Superior temporal gyrus (tissue), 1 donor: ENCODE data around the gene CREB5.

ENCODE experiments used
- DNase-seq: peaks from one replicate; pipeline ENCODE4 v3.0.0-alpha.2; 2016; ENCODE audit errors: extremely low spot score

CREB5 gene

GRCh38 chr7:28684650-28685241 lies 272.4 kb downstream of the CREB5 start:
- no peak for DNase-seq

DNA sequence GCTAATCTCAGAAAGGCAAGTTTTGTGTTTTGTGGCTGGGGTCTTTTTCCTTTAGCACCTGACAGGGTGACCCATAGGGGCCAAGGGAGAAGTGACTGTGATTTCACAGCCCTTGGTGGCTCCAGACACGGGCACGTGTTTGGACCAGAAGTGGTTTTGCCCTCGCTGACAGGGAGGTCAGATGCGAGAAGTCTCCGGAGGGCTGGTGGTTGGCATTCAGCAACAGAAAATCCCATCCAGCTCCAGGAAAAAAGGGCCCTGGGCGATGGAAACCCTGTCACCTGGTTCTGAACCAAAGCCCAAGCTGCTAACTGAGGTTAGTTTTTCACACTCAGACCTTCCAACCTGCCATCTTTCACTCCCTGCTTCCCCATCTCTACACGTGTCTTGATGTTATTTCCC lies 272.9 kb downstream of the CREB5 start:
- no peak for DNase-seq

GRCh38 chr7:28685644-28686417 lies 273.5 kb downstream of the CREB5 start:
- peak; percentile 100 for DNase-seq

DNA sequence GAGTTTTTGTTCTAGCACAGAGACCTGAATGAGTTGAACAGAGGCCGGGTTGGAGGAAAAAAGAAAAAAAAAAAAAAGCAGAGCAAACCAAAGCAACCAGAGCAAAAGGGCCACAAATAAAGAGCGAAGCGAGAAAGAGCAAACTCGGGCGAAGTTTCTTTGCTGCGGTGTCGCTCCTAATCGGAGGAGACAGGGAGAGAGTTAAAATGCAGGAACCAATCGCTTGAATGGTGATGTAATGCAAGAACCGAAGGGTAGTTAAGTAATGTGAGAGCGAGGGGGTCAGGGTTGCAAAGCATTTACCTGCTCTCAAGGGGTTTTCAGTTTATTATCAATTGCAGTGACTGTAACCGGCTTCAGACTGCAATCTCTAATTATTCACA lies 274.1 kb downstream of the CREB5 start:
- peak; percentile 80 for DNase-seq

- DNase-seq, result no peak
Measured at GRCh38 chr7:28687537-28687936, 275.2 kb downstream of the CREB5 start.

DNA sequence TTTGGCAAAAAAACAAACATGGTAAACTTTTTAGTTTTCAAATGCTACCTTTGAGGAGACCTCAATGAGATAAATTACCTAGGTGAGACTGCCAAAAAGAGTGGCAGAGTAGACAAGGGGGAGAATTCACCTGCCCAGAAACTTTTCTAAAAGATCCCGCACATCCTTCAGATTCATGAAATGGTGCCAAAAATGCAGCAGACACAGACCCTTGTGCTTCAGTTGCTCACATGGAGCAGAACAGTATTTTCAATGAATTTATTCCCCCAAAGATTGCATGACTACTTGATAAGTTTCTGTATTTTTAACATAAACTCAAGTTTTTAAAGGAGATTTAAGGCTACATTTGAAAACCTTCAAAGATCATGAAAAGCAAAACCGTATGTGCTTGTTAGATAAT lies 275.9 kb downstream of the CREB5 start:
- no peak for DNase-seq

DNA sequence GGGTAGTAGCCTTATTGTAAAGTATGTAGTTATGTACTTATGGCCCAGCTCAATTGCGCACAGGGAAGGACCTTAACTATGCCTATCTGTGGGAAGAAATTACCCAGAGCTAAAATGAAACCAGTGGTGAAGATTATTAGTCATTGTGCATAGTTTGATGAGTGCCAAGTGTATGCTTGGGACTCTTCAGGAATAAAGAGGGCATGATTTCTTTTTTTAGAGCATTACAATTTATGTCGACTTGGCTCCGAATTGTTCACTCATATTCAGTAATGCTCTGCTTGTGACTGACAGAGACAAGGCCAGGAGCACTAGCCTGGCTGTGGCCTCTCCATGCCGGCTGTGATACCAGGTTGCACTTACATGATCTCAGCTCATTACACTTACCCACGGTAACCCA lies 276.3 kb downstream of the CREB5 start:
- DNase-seq, result no peak

DNA sequence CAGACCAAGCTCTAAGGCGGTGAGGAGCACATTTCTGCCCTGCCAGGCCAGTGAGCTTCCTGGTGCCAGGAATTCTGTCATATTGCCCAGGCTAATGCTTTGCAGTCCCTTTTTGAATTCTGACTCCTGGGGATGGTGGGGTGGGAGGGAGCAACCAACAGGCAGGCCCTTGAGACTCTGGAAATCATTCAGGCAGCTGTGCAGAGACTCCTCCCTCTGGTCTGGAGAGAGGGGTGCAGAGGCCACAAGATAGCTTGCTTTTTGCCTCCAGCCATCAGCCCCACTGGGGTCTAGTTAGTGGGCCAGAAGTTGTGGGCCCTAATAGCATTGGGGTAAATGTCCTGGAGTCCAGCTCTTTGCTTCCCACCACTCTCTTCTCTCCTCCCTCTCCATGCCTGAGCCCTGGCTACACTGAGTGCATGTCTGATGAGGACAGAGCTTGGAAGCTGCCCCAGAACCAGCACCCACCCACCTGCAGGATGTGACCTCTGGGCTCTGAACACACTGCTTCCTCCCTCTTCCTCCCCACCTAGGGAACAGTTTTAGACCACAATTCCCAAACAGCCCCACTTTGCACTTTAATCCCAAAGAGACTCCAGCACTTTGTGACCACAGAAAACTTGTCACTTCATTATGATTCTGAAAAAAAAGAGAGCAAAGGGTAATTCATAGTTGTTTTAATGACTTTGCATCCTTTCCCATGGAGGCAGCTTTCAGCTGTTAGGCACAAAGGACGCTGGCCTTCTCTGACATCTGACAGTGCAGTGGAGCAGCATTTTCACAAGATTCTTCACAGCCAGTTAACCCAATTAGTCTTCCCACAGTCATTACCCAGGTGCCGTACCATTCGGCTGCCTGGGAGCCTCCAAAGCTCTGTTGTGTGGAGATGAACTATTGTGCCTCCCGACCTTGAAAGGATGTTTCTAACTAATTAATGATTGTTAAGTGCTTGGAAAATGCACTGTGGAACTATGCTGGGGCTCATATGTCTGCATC lies 283.3 kb downstream of the CREB5 start:
- DNase-seq, result no peak

GRCh38 chr7:28697913-28698563 lies 285.7 kb downstream of the CREB5 start:
- DNase-seq, result no peak

DNA sequence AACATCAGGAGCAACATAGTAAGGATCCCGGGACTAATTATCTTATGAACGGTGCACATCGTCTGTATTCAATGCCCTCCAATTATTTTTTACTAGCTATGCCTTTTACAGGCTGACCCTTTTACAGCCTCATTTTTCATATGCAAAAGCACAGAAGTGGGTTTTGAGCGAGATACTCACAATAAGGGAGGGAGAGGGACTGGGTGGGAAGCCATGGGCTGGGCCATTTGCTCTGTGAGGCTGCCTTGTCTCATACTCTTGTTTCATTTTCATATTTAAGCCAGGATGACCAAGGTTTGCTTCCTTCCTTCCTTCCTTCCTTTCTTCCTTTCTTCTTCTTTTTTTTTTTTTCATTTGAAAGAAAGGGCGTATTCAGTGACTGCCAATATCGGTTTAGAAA lies 286.5 kb downstream of the CREB5 start:
- no peak for DNase-seq

DNA sequence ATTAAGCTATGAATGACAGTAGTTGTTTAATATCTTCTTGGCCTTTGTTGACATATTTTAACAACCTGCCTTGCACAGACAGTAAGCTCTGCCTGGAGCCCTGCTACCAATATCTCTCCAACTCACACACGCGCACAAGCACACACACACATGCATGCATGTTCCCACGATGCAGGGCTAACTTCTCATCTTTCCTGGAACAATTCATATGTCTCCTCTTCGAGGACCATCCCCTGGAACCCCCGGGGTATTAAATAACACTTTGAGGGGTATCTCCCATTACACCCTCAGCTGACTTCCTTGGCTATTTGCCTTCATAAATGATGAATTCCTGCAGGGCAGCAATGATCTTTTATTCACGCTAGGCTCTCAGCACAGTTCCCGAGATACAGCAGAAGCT lies 287.8 kb downstream of the CREB5 start:
- DNase-seq, result no peak

GRCh38 chr7:28700790-28701203 lies 288.5 kb downstream of the CREB5 start:
- no peak for DNase-seq

GRCh38 chr7:28701731-28702130 lies 289.4 kb downstream of the CREB5 start:
- peak; percentile 53 for DNase-seq

- DNase-seq, result no peak
Measured at GRCh38 chr7:28702171-28702570, 289.9 kb downstream of the CREB5 start.

DNA sequence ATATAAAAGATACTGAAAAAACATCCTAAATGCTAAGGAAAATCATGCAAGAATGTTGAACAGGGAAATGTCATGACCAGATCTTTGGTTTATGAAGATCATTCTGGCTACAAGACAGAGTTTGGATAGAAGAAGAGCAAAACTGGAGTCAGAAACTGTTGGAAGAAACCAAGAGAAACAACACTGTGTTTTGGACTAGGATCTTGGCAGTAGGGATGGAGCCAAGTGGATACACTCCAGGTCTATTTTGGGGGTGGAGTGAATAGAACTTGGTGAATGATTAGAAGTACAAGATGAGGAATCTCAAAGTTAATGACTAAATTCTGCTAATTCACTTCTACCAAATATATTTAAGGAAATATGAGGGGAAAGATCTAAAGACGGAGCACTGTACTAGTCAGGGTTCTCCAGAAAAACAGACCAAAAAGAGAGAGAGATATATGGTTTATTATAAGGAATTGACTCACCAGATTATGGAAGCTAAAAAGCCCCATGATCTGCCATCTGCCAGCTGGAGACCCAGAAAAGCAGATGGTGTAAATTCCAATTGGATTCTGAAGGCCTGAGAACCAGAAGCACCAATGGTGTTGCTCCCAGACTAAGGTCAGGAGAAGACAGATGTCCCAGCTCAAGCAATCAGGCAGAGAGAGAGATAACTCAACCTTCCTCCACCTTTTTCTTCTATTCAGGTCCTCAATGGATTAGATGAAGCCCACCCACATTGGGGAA lies 290.9 kb downstream of the CREB5 start:
- DNase-seq, result peak; percentile 41

DNA sequence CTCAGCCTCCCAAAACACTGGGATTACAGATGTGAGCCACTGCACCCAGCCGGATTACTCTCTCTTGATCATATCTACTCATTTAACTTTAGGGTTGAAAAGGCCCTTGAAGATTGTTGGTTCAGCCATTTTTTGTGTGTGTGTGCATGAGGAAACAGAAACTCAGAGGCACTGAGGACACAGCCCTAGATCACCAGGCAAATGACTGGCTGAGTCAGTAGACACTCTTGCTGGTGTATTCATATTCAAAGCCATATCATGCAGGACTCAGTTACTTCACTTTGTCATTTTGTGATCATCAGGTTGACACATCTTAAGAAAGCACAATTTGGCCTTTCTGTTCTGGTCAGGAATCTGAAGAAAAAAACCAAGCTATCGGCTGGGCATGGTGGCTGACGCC lies 292.4 kb downstream of the CREB5 start:
- DNase-seq, result no peak

DNA sequence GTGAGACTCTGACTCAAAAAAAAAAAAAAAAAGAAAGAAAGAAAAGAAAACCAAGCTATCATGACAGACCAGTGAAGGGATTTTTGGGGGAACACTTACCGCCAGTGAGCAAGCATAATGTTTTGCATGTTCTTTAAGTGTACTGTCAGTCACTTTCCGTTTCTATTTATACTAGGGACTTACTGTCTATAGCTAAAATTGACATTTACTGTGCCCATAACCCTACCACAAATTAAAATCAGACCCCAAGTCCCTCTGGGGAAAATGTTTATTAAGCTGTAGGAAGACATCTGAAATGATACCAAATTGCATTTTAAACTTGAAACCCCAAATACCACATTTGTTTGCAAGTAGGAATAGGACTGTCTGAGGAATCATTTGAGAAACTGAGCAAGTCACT lies 293.0 kb downstream of the CREB5 start:
- no peak for DNase-seq

GRCh38 chr7:28706584-28706983 lies 294.3 kb downstream of the CREB5 start:
- no peak for DNase-seq

DNA sequence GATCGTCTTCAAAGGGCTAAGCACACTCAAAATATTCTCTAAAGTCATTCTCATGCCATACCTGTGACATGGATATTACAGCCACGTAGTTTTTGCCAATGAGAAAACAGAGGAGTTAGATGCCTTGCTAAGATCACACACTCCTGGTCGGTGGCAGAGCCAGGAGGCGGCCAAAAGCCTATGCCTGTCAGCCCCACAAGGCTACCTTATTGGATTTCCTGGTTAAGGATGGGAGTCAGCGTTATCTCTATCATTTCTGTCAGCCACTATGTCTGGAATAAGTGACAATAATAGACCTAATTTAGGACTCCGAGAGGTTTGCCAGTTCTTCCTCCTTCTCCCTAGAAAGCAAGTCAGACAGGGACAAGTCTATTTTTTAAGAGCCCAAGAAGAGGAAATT lies 295.0 kb downstream of the CREB5 start:
- no peak for DNase-seq

DNA sequence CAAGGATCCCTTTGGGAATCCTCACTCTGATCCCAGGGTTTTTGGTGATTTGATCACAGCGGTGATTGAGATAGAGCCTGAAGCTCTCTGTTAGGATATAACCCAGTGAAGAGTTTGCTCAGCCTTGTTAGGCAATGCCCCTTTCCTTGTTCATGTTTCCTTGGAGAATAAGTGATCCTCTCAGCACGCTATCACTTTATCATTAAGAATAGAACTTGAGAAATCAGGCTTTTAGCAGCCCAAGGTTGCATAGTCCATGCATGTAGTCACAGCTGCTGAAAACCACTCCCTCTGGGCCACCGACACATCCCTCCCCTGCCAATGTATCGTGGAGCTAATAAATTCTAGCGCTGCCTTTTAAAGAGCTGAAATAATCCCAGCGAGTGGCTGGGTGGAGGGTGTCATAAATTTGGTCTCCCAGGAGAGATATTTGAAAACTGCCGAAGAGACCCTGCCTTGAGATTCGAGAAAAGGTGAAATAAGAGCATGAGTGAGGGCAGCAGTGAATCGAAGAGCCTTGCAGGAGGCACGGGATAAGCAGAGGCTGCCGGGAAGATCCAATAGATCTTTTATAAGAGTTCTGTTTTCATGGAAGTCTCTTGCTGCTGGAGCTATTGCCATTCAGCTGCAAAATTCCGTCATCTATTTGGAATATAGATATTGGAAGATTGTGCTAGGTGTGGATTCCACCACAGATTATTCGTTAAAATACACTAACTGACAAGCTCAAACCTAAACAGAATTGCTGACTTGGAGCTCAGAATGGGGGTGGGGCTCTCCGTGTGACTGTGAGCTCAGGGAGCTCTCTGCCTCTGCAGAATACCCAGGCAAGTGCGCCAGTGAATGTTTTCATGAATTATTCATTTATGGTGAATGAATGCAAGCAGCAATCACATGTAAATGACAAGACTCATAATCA lies 296.0 kb downstream of the CREB5 start:
- peak; percentile 92 for DNase-seq
